ENCODE results near the gene ASTN2. TPM values are rescaled to one million over a fixed set of nuclear protein-coding genes. Genes with fewer than 3 reads are reported as not detected.

The ASTN2 gene
- total RNA-seq, 1 experiment from 2014 or later, result 11.5 TPM

DNA sequence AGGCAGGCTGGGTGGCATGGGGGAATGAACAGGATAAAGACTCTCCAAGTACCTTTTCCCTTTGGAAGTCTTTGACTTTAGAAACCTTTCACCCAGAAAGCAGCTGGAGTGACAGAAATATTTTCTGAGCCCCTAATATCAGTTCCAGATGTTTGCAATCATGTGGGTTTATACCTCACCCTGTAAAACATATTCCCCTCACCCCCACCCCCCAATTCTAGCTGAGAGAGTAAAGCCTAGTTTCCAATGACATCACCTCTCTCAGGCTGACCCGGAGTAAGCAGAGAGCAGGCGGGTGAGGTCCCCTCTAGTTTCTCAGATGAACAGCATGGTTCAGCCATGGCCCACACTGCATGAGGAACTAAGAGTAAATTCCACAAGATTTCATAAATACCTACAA, 810.6 kb downstream of the ASTN2 start:
- DNase-seq (ENCODE audit: extremely low read depth, low read depth), result no peak

DNA sequence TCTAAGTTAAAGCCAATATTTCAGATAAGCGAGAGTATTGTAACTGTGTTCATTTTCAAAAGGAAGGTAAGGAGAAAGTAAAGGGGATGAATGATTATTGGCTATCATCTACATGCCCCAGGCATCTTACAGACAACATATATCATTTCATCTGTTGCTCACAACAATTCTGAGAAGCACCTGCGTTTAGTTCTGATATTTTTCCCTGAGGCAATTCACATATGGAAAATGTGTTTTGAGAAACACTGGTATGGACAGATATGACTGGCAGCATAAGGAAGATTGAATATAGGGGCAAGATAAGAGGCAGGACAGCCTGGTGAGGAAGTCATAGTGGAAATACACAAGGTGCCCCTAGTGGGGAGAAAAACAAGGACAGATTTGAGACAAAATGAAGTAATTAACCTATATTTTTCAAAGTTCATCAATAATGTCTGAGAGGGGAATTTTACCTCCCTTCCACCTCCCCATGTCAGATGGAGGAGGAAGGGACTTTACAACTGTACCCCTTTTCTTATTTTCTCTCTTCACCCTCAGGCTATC, 815.4 kb downstream of the ASTN2 start:
- DNase-seq (ENCODE audit: extremely low read depth, low read depth), result no peak

DNA sequence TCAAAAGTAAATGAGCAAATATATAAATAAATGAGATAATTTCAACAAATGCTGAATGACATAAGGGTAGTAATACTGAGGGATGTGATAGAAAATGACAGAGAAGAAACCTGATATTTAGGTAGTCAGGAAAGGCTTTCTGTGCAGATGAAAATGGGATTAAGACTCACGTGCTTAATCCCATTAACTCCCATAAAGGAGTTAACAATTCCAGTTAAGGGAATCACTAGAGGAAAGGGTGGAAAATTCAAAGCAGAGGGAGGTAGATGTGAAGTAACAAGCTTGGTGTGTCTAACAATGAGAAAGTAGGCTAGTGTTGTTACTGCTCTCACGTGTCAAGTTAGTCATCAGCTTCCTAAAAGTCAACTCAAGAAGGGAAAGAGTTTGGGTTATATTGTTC, 818.2 kb downstream of the ASTN2 start:
- DNase-seq (ENCODE audit: extremely low read depth, low read depth), result no peak

DNA sequence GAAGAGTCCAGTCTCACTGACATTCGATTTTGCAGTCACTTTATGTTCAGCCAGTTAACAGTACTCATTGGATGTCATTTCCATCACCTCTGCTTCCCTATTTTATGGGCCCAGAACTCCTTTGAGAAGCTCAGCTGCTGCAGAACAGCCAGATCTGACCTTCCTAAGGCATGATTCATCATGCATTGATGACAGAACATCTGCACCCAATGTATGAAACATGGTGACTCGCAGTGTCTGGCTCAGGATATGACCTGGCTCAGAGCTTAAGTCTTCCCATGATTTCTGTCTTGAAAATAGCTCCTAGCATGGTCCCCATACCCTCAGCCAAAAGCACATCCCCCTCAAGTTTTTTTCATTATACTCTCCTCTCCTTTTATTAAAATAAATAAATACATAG, 820.3 kb downstream of the ASTN2 start:
- peak; percentile 11 for DNase-seq (ENCODE audit: extremely low read depth, low read depth)

DNA sequence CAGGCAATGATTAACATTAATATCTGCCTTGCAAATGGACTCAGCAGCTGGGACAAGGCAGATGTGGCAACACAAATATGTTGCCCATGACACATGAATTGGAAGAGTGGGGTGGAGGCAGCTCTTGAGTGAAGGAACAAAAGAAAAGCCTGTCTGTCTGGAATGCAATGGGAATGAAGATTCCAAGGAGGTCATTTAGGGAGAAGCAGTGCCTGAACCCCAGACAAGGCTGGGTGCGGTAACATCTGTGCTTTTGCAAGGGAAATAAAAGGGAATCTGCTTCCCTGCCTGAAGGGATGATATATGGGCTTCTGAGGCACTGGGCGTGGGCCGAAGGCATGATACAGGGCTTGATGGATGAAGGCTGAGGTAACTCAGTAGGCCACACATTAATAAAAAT, 821.9 kb downstream of the ASTN2 start:
- no peak for DNase-seq (ENCODE audit: extremely low read depth, low read depth)

DNA sequence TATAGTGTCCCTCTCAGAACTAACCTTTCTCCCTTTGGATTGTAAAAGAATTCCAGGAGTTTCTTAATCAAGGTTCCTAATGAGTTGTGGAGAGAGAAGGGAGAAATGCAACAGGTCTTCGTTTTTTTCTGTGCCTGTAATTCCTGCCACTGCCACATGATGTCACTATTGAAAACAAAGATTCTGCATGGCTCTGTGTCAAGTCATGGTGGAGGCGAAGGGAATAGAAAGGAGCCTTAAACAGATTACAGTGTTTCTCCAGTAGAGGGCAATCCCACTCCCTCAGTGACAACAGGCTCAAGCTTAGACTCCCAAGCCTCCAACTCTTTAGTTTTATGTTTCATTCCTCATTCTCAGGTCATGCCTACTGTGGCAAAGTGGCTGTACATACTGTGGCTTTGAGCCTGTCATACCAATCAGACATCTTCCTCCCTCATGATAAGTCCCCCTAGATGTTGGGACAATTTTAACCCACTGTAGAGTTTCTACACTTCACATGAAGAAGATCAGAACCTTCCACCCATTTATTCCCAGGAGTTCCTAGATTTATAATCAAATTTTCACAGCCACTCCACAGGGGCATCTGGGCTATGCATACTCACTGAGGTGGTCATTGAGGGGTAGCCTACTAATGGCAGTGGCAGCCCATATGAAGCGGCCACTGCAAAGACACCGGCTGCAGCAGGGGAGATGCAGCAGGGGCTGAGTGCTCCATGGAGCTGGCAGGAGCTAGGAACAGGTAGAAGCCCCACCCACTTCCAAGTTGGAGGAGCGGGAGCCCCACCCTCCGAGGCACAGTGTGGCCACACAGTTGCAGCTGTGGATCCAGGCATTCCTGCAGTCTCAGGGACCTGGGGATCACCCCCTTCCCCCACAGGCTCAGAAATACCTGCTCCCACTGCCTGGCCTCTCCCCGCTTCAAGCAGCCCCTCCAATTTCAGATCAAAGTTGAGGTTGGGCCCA, 825.2 kb downstream of the ASTN2 start:
- DNase-seq (ENCODE audit: extremely low read depth, low read depth), result no peak

DNA sequence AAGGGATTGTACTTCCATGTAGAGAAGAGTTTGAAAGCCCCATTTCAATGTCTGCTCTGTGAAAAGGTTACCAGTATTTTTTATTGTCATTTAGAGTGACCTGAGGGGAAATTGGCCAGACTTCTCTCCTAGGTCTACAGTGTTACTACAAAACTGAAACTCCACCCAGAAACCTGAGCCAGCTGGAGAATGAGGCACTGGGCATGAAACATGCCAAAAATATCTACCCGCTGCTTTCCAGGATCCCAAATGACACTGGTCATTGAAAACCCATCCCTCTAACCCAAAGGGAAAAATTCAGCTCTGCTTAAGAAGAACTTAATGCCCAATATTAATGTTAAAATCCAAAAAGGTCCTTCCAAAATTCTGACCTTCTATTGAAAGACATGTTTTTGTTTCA, 826.9 kb downstream of the ASTN2 start:
- DNase-seq (ENCODE audit: extremely low read depth, low read depth), result no peak

DNA sequence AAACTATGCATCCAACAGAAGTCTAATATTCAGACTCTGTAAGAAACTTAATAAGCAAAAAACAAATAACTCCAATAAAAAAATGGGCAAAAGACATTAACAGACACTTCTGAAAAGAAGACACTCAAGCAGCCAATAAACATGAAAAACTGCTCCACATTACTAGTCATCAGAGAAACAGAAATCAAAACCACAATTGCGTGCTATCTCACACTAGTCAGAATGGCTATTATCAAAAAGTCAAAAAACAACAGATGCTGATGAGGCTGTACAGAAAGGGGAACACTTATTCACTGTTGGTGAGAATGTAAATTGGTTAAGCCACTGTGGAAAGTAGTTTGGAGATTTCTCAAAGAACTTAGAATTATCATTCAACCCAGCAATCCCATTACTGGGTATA, 829.0 kb downstream of the ASTN2 start:
- DNase-seq (ENCODE audit: extremely low read depth, low read depth), result no peak

DNA sequence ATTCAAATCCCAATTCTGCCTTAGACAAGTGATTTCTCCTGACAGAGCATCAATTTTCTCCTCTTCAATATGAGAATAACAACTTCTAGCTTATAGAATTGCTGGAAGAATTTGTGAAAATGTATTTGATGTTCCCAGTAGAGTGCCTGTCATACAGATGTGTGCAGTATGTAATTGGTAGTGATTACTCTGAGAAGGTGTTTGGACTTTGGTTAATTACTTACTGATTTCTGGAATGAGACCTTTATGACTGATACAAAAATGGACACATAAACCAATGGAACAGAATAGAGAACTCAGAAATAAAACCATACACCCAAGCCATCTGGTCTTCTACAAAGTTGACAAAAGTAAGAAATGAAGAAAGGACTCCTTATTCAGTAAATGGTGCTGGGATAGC, 829.7 kb downstream of the ASTN2 start:
- DNase-seq (ENCODE audit: extremely low read depth, low read depth), result no peak

DNA sequence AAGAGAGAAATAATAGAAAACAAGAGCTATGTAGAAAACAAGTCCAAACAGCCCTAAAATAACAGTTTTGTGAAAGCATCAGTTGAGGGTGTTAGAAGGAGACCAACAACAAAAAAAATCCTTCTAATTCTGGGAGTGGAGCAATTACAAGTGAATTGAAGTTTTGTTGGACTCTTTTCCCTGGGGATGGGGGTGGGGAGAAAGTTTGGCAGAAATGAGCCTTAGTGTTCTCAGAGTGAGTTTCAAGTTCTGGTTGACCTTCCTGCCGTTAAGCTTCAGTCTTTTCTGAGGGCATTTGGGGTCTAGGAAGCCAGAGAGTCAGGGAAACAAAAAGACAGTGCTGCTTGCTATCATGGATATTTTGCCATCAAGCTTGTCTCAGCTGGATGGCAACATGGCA, 834.0 kb downstream of the ASTN2 start:
- DNase-seq (ENCODE audit: extremely low read depth, low read depth), result no peak

DNA sequence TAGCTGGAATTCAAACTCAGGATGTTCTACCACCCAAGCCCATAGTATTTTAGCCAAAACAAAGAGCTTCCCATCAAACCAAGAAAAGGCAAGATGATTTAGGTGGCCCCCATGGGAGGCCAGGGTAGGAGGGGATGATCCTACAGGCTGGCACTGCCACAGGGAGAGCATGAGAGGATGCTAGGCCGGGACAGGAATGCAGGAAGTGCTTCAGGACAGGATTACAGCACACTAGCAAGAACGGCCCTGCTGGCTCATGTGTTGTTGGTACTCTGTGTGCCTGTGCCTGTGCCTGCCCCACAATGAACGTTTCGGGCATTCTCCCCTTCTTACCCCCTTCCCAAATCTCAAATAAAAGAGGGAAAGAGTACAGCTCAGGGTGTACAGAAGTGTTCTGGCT, 838.5 kb downstream of the ASTN2 start:
- DNase-seq (ENCODE audit: extremely low read depth, low read depth), result no peak

DNA sequence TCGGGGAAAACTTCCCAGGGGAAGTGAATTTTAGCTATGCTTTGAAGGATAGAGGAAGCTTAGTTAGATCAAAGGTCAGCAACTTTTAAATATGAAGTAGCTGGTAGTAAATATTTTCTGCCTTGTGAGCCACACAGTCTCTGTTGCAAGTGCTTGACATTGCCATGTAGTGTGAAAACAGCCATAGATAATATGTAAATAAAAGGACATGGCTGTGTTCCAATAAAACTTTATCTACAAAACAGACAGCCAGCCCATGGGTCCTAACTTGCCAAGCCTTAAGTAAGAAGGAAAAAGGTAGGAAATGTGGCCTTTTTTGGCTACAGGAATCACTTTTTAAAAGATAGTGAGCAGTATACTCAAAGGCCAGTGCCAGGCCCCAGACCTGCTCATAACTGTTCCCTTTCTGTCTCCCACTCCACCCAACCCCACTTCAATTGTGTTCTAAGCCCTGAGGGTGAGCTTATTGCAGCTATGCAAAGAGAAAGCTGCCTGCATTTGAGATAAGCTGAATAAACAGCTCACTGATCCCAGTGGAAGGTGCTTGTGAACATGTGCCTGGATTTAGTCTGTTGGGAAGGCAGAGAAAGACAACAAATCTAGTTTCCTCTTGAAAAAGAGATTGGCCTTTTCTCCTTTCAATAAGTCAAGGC, 840.7 kb downstream of the ASTN2 start:
- DNase-seq (ENCODE audit: extremely low read depth, low read depth), result no peak

DNA sequence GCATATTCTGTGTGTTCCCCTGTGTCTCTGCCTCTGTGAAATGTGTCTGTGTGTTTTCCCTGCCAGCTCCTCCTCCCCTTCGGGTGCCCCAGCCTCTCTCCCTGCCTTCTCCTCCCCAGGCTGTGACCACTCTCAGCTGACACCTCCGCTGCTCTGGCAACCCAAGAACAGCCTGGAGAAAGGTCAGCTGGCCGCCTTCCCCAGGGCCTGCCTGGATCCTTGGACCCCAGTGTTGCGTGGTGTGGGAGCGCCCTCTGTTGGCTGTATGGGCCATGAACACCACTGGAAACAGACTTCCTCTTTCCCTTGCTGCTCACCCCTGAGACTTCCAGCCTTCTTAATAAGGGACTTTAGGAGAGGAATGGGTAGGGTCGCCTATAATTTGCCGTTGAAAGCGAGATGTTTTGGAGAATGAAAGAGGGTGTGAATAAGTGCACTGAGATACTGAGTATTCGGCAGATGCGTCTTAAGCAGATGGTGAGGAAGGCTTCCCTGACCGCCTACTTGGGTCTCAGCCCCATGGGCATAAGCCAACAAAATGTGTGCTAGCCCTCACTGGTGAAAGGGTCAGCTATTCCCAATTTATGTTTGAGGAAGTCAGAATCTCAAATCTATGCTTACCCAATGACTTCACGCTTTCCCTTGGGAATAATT, 842.6 kb downstream of the ASTN2 start:
- peak; percentile 75 for DNase-seq (ENCODE audit: extremely low read depth, low read depth)

DNA sequence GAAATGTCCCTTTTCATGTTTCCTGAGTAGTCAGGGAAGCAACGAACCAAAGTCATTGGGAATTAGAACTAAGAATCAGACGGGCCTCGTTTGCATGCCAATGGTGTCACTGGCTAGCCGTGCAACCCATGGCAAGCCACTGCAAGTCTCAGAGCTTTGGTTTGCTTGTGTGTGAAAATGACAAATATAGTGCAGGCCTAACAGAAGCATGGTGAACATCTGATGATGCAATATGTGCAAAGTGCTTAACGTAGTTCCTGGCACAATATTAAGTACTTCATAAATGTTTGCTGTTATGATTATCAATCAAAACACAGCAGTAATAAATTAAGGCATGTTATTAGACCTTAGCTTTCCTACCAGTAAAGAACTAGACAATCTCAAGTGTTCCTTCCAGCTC, 845.7 kb downstream of the ASTN2 start:
- no peak for DNase-seq (ENCODE audit: extremely low read depth, low read depth)

DNA sequence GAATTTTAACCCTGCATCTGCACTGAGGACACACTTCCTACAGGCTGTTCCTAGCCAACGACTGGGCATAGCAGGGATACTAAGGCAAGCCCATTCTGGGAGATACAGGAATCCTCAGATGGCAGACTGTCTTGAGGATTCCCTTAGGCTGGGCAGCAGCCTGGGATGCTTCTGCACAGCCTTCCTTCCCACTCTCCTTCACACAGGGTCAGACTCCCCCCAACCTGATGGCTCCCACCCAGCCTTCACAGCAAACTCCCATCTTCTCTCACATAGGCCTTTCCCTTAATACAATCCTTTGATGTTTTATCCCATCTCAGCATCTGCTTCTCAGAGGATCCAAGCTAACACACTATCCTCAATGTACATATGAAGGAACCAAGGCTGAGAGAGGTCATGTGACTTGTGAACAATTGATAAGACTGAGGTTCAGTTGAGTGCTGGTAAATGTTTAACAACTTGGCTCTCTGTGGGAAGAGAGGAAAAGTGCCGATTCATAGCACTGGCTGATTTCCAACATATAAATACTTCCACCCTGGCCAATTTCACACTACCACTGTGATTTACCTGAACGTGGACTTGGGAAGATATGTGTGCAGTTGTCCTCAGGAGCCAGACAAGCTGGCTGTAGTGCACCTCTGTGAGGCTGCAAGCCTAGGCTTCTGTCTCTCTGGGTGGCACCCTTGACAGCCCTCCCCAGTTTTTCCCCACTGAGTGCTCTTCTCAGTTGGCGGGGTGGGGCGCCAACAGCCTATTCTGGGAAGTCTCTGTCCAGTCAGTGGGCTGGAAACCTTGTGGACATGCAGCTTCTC, 848.0 kb downstream of the ASTN2 start:
- DNase-seq (ENCODE audit: extremely low read depth, low read depth), result no peak

DNA sequence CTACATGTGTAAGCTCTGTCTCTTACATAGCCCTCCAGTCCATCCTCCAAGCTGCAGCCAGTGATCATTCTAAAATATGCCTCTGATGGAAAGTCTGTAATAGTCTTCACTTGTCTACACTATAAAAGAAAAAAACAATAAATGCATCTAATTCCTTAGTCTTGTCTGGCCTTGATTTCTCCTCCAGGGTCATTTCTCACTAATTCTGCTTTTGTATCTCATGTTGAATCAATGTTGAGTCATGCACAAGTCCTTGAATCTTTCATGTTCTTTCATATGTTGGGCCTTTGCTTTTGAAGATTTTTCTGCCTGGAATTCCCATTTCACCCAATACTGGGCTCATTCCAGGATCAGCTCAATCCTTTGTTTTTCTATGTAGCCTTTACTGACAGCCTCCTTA, 848.9 kb downstream of the ASTN2 start:
- no peak for DNase-seq (ENCODE audit: extremely low read depth, low read depth)

DNA sequence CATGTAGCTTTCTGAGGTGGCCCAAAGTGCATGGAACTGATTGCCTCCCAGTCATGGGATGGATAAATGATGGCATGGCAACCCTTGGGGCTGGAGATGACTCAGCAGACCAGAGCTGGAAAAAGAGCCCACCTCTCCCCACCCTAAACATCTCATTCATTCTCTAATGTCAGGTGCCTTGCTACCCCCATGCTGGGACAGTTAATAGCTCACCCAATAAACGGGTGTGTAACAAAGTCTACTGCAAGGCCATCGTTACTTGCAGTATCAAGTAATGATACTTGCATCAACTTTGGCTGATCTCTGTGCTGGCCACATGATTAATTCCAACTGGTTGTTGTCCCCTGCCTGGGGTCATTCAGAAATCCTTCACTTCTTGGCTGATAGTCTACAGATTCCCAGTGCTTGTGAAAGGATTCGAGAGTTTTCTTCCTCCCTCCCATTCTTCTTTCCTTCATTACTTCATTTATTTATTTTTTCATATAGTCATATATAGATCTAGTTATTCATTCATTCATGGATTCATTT, 850.5 kb downstream of the ASTN2 start:
- DNase-seq (ENCODE audit: extremely low read depth, low read depth), result no peak

DNA sequence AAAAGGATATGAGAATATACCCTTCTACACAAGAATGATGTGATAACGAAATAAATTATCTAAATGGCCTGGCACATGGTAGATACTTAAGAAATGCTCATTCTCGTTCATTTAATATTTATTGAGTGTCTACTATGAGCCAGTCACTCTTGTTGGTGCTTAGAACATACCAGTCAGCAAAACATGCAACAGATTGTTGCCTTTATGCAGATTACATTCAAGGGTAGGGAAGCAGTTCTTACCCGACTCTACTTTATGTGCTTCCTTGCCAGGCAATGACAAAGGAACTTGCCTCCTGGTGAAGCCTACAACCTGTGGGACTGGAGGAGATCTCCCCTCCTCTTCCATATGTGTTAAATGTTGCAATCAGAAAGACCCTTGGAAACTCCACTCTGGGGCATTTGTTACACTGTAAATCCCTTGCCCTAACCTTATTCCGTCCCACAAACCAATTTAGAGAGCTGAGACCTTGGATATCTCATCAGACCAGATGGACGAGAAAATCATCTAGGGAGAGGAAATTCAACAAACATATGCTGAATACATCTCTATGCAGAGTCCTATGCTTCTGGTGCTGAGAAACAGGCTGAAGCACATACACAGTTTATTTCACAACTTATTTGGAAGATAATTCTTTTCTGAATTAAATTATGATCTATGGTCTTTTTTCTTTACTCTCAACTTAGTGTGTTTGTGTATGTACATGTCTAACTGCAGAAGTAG, 855.9 kb downstream of the ASTN2 start:
- DNase-seq (ENCODE audit: extremely low read depth, low read depth), result no peak

DNA sequence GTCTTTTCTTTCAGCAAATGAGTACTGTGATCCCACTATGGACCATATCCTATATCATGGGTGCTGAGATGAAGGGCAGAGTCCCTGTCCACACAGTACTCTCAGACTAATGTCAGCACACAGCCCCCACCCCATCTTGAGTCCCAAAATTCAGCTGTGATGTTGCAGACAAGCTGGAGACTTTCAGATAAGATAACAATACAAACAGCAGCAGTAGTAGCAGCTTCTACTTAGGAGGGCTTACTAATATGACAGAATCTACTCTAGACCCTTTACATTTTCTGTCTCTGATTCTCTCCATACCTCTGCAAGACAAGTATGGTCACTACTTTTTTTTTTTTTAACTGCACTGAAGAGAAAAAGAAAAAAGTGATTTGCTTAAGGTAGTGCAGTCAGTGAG, 856.8 kb downstream of the ASTN2 start:
- no peak for DNase-seq (ENCODE audit: extremely low read depth, low read depth)
